NCI-H187 treated with DMSO at 0.1 percent for 48 hours (cell line): ENCODE results near the gene BCL7C.
"Not testable (repeated sequence)": the region's sequence is repeated elsewhere in the genome, so short reads cannot be mapped to it uniquely, and the experiment has no call there.

Experiments
- DNase-seq: peaks from one replicate; lab custom pipeline; 2025; lab: John Stamatoyannopoulos, UW

BCL7C gene

GRCh38 chr16:30893744-30894539, at the start of gene BCL7C:
Gene BCL7C, minus strand, starts transcription at chr16:30894077. Its CDS starts 133 bp downstream, at chr16:30893944.
- DNase-seq, result no peak

DNA sequence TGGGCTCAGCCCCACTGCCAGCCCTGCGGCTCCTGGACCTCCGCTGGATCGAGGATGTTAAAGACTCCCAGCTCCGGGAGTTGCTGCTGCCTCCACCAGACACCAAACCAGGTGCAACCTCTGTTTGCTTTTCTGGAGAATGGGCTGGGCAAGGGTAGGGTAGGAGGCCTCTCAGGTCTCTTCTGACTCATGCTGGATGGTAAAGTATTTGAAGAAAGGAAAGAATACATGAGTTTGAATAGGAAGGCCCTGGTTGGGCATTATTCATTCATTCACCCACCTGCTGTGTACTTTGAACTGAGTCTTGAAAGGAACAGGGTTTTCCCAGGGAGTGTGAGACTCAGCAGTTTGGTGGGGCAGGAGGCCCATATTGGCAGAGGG, 48.5 kb upstream of the BCL7C start:
- DNase-seq, result no peak

- DNase-seq, result no peak
These were observed 47.9 kb upstream of the BCL7C start for GRCh38 chr16:30941600-30942425.

GRCh38 chr16:30939571-30939970, 45.7 kb upstream of the BCL7C start:
- DNase-seq, result not testable (repeated sequence)

DNA sequence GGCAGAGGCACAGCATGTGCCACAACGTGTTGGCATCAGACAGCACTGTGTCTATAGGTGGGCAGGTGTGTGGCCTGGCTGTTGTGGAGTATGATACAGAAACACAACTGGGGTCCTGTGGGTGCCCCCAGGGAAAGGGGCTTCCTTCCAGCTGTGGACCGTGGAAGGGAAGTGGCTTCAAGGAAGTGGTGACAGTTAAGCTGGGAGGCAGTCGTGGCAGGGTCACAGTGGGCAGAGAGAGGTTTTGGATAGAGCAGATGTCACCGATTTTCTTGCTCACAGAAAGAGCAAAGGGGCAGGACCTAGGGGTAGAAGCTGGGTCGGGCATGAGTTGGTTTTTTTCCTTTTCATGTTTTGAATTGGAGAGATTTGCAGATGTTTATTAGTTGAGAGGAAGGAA, 43.8 kb upstream of the BCL7C start:
- no peak for DNase-seq

GRCh38 chr16:30934827-30935557, 41.1 kb upstream of the BCL7C start:
- DNase-seq, result no peak

DNA sequence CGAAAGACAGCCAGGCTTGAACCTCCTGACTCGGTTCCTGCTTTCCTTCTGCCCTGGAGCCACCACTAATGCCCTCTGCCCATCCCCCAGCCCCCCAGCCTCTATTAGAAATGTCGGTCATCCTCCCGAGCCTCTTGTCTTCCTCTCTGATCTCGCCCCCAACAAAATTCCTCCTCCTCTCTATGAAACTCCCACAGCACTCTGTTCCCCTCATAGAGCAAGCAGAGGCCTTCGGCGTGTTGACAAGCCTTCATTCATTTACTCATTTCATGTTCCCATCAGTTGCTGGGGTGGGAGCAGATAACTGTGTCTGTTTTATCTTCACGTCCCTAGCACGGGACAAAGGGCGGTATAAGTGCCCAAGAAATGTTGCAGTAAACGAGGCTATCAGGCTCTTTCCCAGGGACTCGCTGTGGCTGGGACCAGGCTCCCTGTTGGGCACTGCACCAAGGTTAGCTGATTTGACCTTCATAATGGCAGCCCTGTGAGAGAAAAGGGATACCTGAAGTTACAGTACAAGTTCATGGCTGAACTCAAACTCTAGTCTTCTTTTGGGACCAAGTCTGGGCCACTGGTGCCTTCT, 37.3 kb upstream of the BCL7C start:
- DNase-seq, result no peak

DNA sequence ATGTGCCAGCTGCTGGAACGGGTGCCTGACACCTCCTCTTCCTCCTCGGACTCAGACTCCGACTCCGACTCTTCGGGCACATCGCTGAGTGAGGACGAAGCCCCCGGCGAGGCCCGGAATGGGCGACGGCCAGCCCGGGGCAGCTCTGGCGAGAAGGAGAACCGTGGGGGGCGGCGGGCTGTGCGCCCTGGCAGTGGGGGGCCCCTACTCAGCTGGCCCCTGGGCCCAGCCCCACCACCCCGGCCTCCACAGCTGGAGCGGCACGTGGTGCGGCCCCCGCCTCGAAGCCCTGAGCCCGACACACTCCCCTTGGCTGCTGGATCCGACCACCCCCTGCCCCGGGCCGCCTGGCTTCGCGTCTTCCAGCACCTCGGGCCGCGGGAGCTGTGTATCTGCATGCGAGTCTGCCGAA, 36.3 kb upstream of the BCL7C start:
- DNase-seq, result no peak

GRCh38 chr16:30929167-30929566, 35.3 kb upstream of the BCL7C start:
- DNase-seq, result no peak

GRCh38 chr16:30928390-30928789, 34.5 kb upstream of the BCL7C start:
- no peak for DNase-seq

- DNase-seq, result peak; percentile 53
These were observed 34.0 kb upstream of the BCL7C start for GRCh38 chr16:30927789-30928378.

- no peak for DNase-seq
These were observed 33.3 kb upstream of the BCL7C start for GRCh38 chr16:30926937-30927788.

- no peak for DNase-seq
These were observed 32.3 kb upstream of the BCL7C start for GRCh38 chr16:30925995-30926811.

- no peak for DNase-seq
These were observed 31.7 kb upstream of the BCL7C start for GRCh38 chr16:30925632-30925987.

DNA sequence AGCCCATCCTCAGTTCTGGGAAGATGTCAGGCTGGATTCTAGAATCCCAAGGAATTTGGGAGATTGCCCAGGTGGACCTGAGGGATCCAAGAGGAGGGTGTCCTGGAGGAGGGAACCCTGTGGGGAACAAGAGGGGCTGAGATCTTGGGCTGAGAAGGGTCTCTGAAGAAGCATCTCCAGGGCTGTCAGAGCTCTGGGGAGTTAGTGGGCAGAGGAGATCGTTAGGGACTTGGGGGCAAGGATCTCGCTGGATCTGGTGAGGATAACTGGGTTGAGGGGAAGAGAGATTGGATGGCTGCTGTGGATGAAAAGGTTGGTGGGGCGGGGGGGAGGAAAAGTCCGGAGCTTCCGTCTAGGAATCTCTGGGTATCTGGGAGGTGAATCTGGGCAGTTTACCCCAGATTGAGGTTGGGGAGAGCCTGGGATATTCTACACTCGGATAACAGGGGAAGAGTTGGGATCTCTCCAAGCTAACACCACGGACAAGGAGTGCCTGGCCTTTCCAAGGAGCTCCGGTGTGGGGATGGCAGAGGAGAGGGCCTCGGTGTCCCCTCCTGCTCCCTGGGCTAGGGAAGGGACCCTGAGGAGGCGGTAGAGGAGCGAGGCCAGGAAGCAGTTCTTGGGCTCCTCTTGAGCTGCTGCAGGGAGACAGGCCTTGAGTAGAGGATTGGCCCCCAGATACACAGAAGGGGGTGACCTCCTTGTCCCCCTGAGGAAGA, 31.2 kb upstream of the BCL7C start:
- no peak for DNase-seq

GRCh38 chr16:30924076-30924912, 30.4 kb upstream of the BCL7C start:
- DNase-seq, result no peak

DNA sequence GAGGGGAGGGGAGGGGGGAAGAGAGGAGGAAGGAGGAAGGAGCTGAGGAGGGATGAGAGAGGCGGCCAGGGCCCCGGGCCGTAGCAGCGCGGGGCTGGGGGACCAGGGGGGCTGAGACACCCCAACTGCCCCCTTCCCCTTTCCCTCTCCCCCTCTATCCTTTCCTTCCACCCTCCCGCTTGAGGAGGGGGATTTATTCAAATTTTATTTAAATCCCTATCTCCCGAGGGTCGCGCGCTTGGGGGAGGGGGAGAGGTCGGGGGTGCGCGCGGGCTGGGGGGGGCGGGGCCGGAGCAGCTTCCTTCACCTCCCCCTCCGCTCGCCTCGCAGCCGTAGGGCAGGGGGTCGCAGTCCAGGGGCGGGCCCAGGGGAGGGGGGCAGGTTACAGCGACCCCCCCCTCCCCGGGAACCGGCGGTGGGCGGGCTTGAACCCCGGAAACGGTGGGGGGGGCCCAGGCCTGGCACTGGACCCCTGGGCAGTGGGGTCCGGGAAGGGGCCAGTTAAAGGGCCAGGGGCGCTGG, 29.7 kb upstream of the BCL7C start, which contains the start of gene FBXL19:
FBXL19 (plus strand) TSS at position 19 of the 522 bp plus-strand sequence. CDS start 2,183 bp downstream, outside the sequence.
- DNase-seq, result no peak

- peak; percentile 94 for DNase-seq
These were observed 29.2 kb upstream of the BCL7C start for GRCh38 chr16:30922960-30923535.
